ENCODE data around the gene BBS9. TPM values are rescaled to one million over a fixed set of nuclear protein-coding genes. Genes with fewer than 3 reads are reported as not detected.

The BBS9 gene
- total RNA-seq, 1 donor = 33.3 TPM

- Histone ChIP-seq H3K4me1 (ENCODE audit: insufficient read depth, low read length) (no peaks in the 10 kb centered on the region), H3K27ac (ENCODE audit: low read depth, low read length) (no peak overlapping the region), H3K36me3 (ENCODE audit: insufficient read depth, low read length) (no peaks in the 10 kb centered on the region), H3K9me3 (ENCODE audit: low read depth, low read length) (no peaks in the 10 kb centered on the region), H3K4me2 (ENCODE audit: insufficient read depth, low read length) (no peak overlapping the region), H2AFZ (ENCODE audit: low read length) (peak overlapping the region; percentile 45), H3K27me3 (ENCODE audit: insufficient read depth, low read length) (no peaks in the 10 kb centered on the region), H3K4me3 (ENCODE audit: insufficient read depth, low read length) (no peak overlapping the region), H3K79me2 (ENCODE audit: insufficient read depth, low read length) (no peaks in the 10 kb centered on the region), H4K20me1 (ENCODE audit: insufficient read depth, low read length) (no peaks in the 10 kb centered on the region)
- DNase-seq (ENCODE audit: insufficient read length, low spot score, missing footprints) = no peak
- TF ChIP-seq CTCF (IDR thresholded peaks at IDR 0.05; ENCODE audit: extremely low read depth, low read depth, low read length) = no peak
These were observed 329.2 kb downstream of the BBS9 start for GRCh38 chr7:33458581-33458980.

GRCh38 chr7:33459340-33459751 is 330.0 kb downstream of the BBS9 start:
- H3K27ac ChIP-seq (ENCODE audit: low read depth, low read length) = no peak overlapping the region
- H3K4me1 ChIP-seq (ENCODE audit: insufficient read depth, low read length) = no peaks in the 10 kb centered on the region
- no peaks in the 10 kb centered on the region for H3K27me3 ChIP-seq (ENCODE audit: insufficient read depth, low read length)
- no peaks in the 10 kb centered on the region for H3K36me3 ChIP-seq (ENCODE audit: insufficient read depth, low read length)
- no peak for DNase-seq (ENCODE audit: insufficient read length, low spot score, missing footprints)
- H3K4me2 ChIP-seq (ENCODE audit: insufficient read depth, low read length) = peak overlapping the region; percentile 71
- H2AFZ ChIP-seq (ENCODE audit: low read length) = peak overlapping the region; percentile 45
- peak; percentile 78 for TF ChIP-seq CTCF (IDR thresholded peaks at IDR 0.05; ENCODE audit: extremely low read depth, low read depth, low read length)
- H4K20me1 ChIP-seq (ENCODE audit: insufficient read depth, low read length) = no peaks in the 10 kb centered on the region
- no peaks in the 10 kb centered on the region for H3K9me3 ChIP-seq (ENCODE audit: low read depth, low read length)
- no peaks in the 10 kb centered on the region for H3K79me2 ChIP-seq (ENCODE audit: insufficient read depth, low read length)
- peak overlapping the region; percentile 32 for H3K4me3 ChIP-seq (ENCODE audit: insufficient read depth, low read length)

- Histone ChIP-seq H3K27ac (ENCODE audit: low read depth, low read length) (no peak overlapping the region), H2AFZ (ENCODE audit: low read length) (no peak overlapping the region), H3K9me3 (ENCODE audit: low read depth, low read length) (no peaks in the 10 kb centered on the region), H3K36me3 (ENCODE audit: insufficient read depth, low read length) (no peaks in the 10 kb centered on the region), H4K20me1 (ENCODE audit: insufficient read depth, low read length) (no peaks in the 10 kb centered on the region), H3K4me3 (ENCODE audit: insufficient read depth, low read length) (no peak overlapping the region), H3K4me2 (ENCODE audit: insufficient read depth, low read length) (no peak overlapping the region), H3K79me2 (ENCODE audit: insufficient read depth, low read length) (no peaks in the 10 kb centered on the region), H3K4me1 (ENCODE audit: insufficient read depth, low read length) (no peaks in the 10 kb centered on the region), H3K27me3 (ENCODE audit: insufficient read depth, low read length) (no peaks in the 10 kb centered on the region)
- no peak for TF ChIP-seq CTCF (IDR thresholded peaks at IDR 0.05; ENCODE audit: extremely low read depth, low read depth, low read length)
- DNase-seq (ENCODE audit: insufficient read length, low spot score, missing footprints) = no peak
These were observed 333.8 kb downstream of the BBS9 start for GRCh38 chr7:33463131-33463530.

- Histone ChIP-seq H4K20me1 (ENCODE audit: insufficient read depth, low read length) (no peaks in the 10 kb centered on the region), H3K9me3 (ENCODE audit: low read depth, low read length) (no peaks in the 10 kb centered on the region), H3K4me3 (ENCODE audit: insufficient read depth, low read length) (no peak overlapping the region), H3K27ac (ENCODE audit: low read depth, low read length) (no peak overlapping the region), H3K4me1 (ENCODE audit: insufficient read depth, low read length) (no peaks in the 10 kb centered on the region), H3K36me3 (ENCODE audit: insufficient read depth, low read length) (no peaks in the 10 kb centered on the region), H3K27me3 (ENCODE audit: insufficient read depth, low read length) (no peaks in the 10 kb centered on the region), H2AFZ (ENCODE audit: low read length) (no peak overlapping the region), H3K4me2 (ENCODE audit: insufficient read depth, low read length) (no peak overlapping the region), H3K79me2 (ENCODE audit: insufficient read depth, low read length) (no peaks in the 10 kb centered on the region)
- TF ChIP-seq CTCF (IDR thresholded peaks at IDR 0.05; ENCODE audit: extremely low read depth, low read depth, low read length) = no peak
- no peak for DNase-seq (ENCODE audit: insufficient read length, low spot score, missing footprints)
These were observed 336.8 kb downstream of the BBS9 start for GRCh38 chr7:33466203-33466602.
